ENCODE measurements around the gene HAUS3.
"Not testable (repeated sequence)": the region's sequence is repeated elsewhere in the genome, so short reads cannot be mapped to it uniquely, and the experiment has no call there.

The HAUS3 gene

DNA sequence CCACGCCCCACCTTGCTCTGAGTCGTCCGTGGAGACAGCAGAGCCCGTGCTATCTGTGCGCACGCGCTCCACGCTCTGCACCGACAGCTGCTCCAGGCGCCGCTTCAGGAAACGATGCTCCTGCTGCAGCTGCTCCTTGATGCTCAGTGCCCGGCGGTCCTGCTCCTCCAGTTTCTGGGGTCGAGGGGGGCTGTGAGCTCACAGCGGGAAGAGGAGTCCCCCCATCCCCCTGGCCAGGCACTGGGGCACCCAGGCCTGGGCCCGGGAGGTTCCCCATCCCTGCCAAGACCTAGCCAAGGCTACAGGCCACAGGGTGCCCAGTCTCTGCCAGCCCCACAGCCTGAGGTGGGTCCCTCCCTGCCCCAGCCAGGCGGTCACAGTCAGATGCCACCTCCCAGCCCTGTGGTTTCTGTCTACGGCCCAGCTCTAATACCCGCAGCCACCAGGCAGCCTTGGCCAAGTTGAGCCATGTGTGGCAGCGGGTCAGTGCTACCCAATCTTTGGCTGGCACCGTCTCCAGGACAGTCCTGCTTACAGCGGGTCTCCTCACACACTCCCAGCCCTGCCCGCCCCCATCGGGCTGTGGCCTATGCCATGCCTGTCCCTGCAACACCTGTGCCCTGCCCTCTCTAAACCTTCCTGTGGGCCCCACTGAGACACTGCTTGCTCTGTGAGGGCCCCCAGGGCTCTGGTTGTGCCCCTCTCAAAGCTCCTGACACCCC lies 9.3 kb upstream of the HAUS3 start:
- DNase-seq: peak; percentile 1

DNA sequence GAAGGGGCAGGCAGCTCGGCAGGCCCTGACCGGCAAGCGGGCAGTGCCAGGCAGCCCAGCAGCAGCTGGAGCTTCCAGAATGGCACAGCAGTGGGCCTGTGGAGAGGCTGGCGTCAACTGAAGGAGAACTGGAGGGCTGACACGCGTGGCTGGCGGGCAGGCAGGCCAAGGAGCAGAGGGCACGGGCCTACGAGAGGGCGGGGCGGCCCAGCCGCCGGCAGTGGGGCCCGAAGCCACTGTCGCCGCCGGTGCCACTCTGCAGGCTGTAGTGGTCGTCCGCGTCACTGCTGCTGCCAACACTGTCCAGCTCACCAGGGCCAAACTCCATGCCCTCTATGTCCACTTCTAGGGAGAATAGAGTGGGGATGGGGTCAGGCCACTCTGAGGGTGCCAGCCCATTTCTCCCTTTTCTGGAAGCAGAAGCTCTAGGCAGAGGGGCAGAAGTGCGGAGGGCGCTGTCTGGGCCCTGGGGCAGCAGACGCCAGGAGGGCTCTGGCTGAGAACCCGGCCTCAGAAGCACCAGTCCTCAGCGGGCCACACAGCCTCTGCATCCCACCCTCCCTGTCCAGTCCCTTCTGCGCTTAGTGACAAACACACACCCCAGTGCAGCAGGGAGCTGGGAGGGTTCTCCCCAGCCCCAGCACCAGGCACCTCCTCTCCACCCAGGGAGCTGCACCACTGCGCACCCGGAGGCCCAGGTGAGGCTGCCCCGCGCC lies 8.6 kb upstream of the HAUS3 start:
- no peak for DNase-seq

DNA sequence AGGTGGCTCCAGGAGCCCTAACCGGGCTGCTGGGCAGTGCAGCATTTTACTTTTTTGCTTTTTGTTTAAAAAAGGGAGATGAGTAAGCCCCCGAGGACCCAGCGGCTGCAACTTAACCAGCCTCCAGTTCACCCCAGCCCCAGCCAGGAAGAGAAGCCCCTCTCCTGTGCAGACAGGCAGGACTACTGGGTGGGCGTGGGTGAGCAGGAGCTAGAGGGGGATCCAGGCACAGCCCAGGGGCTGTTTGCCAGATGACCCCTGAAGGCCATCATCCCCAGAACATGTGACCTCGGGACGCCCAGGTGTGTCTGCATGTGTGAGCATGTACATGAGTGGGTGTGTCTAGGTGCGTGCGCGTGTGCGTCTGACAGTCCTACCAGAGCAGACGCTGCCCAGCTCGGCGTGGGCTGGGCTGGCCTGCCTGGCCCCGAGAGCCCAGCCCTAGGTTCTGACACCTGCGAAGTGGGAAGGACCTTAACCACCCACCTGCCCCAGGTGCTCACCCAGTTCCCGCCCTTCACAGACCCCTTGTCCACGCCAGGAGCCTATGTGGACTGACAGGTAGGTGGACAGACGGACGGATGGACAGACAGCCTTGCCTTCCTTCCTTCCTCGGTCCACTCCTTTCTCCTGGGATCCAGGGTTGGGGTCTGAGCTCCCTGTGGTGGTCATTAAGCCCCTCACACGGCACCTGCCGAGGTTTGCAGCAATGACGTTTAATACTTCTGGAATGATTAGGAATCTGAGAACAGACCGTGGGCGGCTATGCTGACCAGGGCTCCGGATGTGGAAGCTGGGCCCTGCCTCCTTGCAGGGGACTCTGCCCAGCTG lies 7.8 kb upstream of the HAUS3 start:
- peak; percentile 1 for DNase-seq

DNA sequence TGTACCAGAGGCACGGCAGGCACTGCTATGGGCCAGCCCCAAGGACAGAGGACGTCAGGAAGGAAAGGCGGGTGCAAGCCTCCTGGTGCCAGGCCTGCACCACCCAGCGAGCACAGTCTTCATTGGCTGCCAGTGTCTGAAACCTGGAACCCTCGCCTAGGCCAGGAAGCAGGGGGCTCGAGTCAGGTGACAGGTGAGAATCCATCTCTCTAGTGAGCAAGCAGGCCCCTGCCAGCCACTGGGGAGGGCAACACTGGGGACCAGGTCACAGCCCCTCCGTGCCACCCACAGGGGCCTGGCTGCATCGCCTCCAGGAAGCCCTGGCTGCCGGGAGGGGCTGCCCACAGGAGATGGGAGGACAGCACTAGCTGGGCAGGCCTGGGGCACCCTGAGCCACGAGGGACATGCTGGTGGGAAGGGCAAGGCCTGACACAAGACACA lies 6.9 kb upstream of the HAUS3 start:
- DNase-seq: peak; percentile 1

DNA sequence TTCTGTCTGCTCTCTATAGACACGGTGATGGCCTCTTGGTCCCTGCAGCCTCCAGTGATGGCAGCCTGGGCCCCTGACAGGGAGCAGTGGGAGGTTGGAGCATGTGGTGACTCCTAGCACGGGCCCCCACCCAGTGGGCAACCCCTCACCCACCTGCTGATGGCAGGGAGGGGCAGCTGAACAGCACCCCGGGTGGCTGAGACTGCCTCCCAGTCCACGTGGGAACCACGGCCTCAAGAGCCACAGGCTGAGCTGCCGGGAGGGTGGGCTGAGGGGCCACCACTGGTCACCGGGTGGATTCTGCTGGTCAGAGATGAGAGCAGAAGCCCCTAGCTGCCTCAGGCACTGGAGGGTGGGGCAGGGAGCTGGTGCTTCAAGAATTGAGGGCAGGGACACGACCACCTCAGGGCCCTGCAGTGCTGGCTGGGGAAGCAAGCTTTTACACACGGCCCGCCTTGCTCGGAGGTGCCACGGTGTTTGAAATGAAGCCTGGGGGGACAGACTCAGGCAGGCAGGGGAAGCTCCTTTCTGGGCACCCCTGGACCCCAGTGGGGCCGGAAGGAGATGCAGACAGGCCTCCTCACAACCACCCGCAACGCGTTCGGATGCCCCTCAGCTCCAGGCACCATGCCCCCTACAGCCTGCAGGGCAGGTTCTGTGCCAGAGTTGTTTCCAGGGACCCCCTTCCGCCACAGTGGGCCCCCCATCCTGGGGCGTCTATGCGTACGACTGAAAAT lies 6.3 kb upstream of the HAUS3 start:
- no peak for DNase-seq

DNA sequence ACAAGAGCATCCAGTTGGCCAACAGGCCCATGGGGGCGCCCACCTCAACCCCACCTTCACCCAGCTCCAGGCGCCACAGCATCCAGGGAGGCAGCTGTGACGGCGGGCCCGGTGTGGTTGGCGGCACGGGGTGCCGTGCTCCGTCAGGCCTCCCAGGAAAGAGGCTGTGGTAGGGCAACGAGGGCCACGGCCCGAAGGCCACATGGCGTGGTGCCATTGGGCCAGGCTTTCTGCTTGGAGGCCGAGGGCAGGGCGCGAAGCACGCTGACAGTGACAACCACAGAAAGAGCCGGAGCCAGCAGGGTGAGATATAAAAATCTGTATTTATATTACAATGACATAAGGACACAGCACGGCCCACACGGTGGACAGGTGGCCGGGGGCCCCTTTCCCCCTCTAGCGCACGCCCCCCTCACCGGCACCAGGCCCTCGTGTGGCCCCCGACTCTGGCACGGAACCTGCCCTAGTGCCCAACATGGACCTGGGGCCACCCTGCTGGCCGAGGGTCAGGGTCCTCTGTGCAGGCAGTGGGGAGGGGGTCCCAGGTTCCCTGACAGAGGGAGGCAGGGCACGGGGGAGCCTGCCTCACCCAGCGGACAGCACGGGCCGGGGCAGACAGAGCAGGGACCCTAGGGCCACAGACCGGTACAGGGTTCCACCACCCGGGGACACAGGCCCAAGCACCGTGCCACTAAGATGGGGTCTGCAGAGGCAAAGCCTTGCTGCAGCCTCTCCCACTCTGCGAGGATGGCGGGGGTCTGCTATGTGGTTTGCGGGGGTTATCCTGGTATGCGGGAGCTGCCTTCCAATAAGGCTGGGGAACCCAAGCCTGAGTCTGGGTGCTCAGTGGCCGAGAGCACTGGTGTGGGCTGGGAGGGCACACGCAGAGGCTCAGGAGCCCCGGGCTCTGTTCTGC lies 5.5 kb upstream of the HAUS3 start:
- DNase-seq: no peak

DNA sequence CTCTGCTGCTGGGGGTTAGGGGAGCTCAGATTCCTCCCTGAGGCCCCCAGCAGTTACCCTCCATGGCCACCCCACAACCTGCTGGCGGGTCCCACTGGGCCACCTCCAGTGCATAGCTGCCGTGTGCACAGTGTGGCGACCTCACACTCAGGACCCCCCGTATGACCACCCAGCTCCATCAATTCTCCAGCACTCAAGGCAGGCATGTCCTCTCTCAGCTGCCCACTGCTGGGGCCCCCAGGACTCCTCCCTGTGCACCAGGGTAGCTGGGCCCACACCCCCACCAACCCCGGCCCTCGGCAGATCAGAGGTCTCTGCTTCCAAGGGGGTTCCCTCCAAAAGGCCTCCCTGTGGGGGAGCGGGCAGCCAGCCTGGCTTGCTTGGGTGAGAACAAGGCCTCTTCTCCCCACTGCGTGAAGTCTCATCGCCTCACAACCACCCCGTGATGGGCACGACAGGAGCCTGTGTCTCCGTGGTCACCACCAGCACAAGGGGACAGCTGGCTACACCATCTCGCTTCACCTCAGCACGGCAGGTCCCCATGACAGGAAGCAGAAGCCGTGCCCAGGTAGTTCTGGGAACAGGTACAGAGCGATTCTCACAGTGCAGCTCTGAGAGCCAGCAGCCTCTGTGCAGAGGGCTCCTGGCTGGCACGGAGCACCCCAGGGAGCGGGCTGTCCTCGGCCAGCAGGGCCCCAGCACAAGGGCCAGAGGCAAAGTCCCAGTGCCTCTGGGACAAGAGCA lies 4.6 kb upstream of the HAUS3 start:
- peak; percentile 1 for DNase-seq

DNA sequence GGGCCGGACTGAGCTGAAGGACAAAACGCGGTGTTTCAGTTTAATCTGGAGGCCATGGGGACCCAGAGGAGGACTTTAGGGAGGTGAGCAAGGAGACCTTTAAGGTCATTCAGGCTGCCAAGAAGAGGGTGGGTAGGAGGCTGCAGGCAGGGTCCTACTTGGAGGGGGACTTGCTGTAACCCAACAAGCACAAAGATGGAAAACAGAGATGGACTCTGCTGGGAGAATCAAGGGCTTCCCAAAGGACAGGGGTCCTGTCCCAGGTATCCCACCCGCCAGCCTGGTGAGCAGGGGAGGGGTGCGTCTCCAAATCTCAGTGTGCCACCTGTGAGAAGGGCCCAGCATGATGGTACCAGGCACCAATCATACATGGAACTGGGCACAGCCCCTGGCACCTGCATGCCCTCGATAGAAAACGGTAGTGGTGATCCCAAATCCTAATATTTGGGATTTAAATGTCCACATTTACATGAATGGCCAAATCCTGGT lies 3.9 kb upstream of the HAUS3 start:
- DNase-seq: no peak

DNA sequence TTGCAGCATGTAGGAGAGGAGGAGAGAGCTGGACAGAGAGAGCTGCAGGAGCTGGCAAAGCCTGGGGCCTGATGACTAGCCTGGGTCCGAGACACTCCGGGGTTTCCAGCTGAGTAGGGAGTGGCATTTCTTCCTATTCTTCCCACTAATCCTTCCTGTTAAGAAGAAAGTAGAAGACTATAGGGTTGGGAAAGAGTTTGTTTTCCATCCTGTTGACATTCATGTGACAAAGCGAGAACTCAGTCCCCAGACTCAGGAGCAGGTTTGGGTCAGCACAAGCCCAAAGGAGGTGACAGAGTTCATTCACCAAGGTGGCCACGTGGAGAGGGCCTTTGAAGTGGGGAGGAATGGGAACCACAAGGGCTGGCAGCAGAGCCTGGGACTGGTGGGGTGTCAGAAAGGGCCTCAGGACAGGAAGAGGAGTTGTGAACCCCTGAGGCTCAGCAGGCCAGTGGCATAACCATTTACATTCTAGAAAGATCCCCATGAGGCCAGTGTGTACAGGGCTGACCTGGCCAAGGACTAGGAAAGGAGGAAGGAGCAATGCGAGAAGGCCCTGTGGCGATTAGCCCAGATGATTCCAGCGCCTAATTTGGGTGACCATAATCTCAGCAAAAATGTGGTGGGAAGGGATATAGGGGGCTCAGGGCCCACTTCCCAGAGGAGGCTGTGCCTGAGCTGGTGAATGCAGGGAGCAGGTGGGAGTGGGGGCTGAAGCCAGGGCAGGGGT lies 3.3 kb upstream of the HAUS3 start:
- no peak for DNase-seq

DNA sequence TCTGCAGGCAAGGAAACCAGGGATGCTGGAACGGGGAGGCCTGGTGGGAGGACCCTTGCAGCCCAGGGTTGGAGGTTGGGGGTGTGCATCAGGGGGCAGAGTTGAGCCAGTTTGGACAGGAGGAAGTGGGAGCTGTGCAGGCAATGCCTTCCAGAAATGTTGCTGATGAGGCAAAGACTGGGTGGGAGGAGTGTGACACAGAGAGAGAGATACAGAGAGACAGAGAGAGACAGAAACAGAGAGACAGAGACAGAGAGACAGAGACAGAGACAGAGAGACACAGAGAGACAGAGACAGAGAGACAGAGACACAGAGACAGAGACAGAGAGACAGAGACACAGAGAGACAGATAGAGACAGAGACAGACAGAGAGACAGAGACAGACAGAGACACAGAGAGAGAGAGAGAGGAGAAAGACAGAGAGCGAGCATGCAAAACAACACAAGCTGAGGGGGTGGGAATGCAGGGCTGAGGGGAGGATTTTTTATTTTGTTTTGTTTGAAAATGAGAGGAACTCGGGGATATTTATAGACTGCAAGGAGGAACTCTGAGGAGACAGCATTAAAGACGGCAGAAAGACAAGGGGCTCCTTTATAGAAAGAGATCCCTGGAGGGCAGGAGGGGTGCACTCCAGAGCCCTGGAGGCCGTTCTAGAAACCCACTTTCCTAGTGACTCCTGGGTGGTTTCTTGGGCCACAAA lies 1.9 kb upstream of the HAUS3 start:
- no peak for DNase-seq

DNA sequence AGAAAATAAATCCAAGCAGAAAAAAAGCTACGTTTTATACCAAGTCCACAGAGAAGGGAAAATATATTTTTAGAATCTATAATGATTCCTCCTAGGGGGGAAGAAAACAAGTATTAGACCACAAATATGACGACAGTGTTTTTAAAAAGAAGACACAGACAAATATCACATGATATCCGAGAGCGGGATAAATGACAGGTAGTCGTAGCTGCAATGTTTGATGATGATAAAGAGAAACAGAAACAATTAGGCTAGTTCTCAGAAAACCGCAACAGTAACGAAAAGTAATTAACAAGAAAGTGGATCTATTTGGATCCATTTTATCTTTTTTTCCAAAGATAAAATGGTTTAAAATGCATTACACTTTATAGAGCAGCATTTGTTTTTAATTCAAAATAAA lies 918 bp downstream of the HAUS3 start:
- no peak for DNase-seq

DNA sequence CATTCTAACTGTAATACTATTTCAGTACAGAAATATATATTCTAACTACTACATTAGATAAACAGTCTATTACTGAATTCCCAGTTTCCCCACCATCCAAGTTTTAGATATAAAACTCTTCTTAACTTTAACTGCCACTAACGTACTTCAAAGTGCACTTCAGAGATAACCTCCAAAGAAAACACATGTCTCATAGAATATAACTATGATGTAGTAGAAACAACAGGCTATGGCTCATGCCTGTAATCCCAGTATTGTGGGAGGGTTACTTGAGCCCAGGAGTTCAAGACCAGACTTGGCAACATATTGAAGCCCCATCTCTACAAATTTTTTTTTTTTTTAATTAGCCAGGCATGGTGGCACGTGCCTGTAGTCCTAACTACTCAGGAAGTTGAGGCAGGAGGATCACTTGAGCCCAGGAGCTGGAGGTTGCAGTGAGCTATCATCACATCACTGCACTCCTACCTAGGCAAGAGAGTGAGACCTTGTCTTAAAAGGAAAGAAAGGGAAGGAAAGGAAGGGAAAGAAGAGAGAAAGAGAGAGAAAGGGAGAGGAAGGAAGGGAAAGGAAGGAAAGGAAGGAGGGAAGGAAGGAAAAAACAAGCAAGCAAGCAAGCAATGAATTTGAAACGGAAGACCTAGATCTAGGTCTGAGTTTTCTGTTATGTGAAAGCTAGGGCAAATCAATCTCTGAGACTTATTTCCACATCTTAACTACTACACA lies 4.8 kb downstream of the HAUS3 start:
- no peak for DNase-seq

DNA sequence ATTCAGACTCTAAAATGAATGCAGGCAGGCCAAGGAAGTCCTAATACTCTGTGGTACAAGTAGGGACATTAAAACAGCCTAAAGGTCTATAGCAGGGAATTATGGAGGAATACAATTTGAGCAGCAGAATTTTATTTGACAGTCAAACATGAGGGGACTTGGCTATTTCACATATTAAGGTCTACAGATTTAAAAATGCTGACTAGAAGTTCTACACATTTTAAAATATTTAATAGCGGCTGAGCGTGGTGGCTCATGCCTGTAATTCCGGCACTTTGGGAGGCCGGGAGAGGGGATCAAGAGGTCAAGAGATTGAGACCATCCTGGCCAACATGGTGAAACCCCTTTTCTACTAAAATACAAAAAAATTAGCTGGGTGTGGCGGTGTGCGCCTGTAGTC lies 10.8 kb downstream of the HAUS3 start:
- DNase-seq: no peak

DNA sequence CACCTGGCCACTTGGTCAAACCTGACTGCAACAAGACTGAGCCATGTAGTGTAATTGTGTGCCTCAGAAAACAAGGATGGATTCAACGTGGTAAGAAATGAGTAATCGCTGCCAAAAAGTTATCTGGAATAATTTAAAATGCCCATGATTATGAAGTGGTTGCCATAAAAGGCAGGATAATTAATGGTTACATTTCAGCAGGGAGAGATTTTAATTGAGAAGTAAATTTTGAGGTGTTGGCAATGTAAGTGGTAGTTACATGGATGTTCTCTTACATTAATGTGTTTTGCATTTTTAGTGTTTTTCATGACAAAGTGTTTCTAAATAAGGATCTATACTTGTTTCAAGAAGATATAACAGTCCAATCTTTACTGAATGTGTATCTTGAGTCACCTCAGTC lies 15.7 kb downstream of the HAUS3 start:
- no peak for DNase-seq

DNA sequence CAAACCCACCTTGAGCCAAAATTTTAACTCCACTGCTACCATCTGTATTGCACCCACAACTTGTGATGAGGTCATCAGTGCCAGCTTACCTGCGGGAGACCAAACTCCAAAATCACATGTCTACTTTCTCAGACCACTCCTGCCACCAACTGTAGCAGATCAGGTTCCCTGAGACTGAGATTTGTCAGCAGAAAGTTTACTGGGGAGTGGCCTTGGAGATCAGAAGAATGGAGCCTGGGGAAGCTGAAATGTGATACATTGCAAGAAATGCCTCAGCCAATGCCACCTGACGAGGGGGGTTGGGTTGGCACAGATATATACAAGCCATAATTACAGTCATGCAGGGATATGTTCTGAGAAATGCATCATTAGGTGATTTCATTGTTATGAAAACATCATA lies 19.1 kb downstream of the HAUS3 start:
- no peak for DNase-seq

DNA sequence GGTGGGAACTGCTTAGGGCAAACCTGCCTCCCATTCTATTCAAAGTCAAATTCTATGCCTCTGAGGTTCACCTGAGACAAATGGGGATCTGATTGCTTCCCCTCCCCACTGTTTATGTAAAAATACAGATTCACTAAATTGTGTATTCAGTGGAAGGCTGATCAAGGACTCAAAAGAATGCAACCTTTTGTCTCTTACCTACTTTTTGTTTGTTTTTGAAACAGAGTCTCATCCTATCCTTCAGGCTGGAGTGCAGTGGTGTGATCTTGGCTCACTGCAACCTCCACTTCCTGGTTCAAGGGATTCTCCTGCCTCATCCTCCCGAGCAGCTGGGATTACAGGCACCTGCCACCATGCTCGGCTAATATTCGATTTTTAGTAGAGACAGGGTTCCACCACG lies 20.5 kb downstream of the HAUS3 start:
- not testable (repeated sequence) for DNase-seq

DNA sequence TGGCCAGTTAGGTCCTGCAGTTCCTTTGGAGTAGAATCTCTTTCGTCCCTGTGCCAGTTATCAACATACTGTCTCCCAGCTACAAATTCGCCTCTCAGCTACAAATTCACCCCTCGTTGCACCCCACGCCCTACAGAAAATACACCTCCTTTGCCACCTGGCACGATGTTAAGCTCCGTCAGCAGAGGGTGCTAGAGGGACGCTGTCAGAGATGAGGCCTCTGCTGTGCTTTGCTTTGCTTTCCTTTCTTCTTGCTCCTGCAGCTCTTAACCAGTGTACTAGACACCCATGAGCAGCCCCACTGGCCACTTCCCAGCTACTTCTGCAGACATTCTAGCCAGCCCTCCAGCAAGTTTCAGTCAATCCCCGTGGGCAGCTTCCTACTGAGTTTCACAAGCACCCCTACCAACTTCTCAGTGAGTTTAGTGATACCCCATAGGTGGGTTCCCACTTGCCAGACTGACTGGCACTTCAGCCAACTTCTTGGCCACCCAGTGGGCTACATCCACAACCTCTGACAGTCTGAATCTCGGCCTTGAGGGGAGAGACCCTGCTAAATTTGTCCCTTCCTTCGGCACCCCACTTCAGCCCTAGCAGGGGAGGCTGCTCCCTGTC lies 21.8 kb downstream of the HAUS3 start:
- peak; percentile 77 for DNase-seq

DNA sequence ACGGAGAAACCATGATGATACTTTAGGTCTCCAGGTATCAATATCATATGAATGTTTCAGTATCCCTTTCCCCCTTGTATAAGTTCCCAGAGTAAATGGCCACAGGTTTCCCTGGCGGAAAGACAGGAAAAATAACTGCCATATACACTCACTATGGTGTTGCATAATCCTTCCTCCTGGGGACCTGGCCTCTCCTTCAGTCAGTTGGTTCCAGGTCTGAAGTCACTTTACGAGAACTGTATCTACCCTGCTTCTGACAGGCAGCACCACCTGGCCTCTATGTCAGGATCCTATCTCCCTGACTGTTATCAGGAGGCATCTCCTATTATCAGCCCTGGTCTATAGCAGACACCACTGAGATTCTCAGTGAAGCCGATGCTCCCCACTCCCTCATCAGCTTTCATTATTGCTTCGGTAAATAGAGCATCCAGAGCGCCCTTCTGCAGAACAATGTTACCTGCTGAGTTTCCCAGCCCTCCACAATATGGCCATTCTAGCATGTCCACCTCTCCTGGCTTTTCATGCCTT lies 22.6 kb downstream of the HAUS3 start:
- no peak for DNase-seq
